B cell (primary cell): ENCODE measurements around the gene MUS81. TPM values are rescaled to one million over a fixed set of nuclear protein-coding genes. Genes with fewer than 3 reads are reported as not detected.

ENCODE experiments used
- ATAC-seq: fragments of 200-7000 bp; cut with Tn5 transposase; one replicate; pipeline ENCODE4 v1.10.0; 2021; ENCODE audit warnings: low read depth, mild to moderate bottlenecking, moderate number of reproducible peaks, moderate library complexity
- CTCF ChIA-PET: fragments of 350-600 bp; sonication (Branson Sonifier 250); formaldehyde crosslinking; loops from one replicate; lab custom pipeline; 2021; ENCODE audit warnings: antibody characterized with exemption, inconsistent platforms; lab: Charles Lee
- POLR2A ChIA-PET: fragments of 350-600 bp; sonication (Branson Sonifier 250); formaldehyde crosslinking; loops from one replicate; lab custom pipeline; 2021; ENCODE audit warnings: antibody characterized with exemption; lab: Charles Lee
- DNase-seq: peaks from one replicate; pipeline ENCODE4 v3.0.0; 2013
- H2AFZ ChIP-seq: 2 replicates; pipeline ENCODE4 v1.6.1; 2012; ENCODE audit warnings: mild to moderate bottlenecking, low read depth, low read length; ENCODE audit not compliant: insufficient read depth, poor library complexity, severe bottlenecking
- H3K27ac ChIP-seq, 2 donors: 1 replicate in 1 of 2; 2 replicates in 1 of 2; pipeline ENCODE4 v1.5.1; 2012 to 2013; ENCODE audit warnings: low read length in 2 of 2, mild to moderate bottlenecking in 2 of 2, moderate library complexity in 1 of 2
- H3K27me3 ChIP-seq, 4 experiments: fragments of 200-600 bp in 1 of 4; sonication (generic) in 1 of 4; replicated peaks in 1 of 4; 1 replicate in 2 of 4; 2 replicates in 2 of 4; pipeline versions ENCODE4 v1.6.1 to v1.7.0; 2013 to 2016; ENCODE audit warnings: low read length in 3 of 4, mild to moderate bottlenecking in 2 of 4, mixed read lengths in 1 of 4, moderate library complexity in 1 of 4; ENCODE audit not compliant: insufficient read depth in 4 of 4, control insufficient read depth in 3 of 4; ENCODE audit errors: control extremely low read depth in 1 of 4
- H3K36me3 ChIP-seq, 2 experiments: replicated peaks in 1 of 2; 1 replicate in 1 of 2; 2 replicates in 1 of 2; pipeline versions ENCODE4 v1.6.1 to v1.7.1; 2013; ENCODE audit warnings: low read length in 1 of 2; ENCODE audit not compliant: insufficient read depth in 2 of 2, control insufficient read depth in 1 of 2; ENCODE audit errors: control extremely low read depth in 1 of 2, extremely low read depth in 1 of 2
- H3K4me1 ChIP-seq, 2 donors: fragments of 200-600 bp in 1 of 2; sonication (generic) in 1 of 2; 1 replicate in 1 of 2; 2 replicates in 1 of 2; pipeline versions ENCODE4 v1.5.1 to v1.6.1; 2013 to 2017; ENCODE audit warnings: low read length in 2 of 2; ENCODE audit not compliant: control insufficient read depth in 2 of 2, insufficient read depth in 2 of 2
- H3K4me2 ChIP-seq: replicated peaks from 2 replicates; pipeline ENCODE3; 2012; ENCODE audit warnings: mild to moderate bottlenecking, low read depth, low read length; ENCODE audit not compliant: poor library complexity, severe bottlenecking
- H3K4me3 ChIP-seq, 5 experiments: fragments of 200-600 bp in 1 of 5; sonication (generic) in 1 of 5; 1 replicate in 3 of 5; 2 replicates in 2 of 5; pipeline versions ENCODE4 v1.5.1 to v1.7.0; 2011 to 2016; ENCODE audit warnings: low read length in 4 of 5, mild to moderate bottlenecking in 4 of 5, low read depth in 2 of 5, control low read depth in 1 of 5, moderate library complexity in 1 of 5; ENCODE audit not compliant: insufficient read depth in 1 of 5; ENCODE audit errors: control extremely low read depth in 1 of 5, extremely low read depth in 1 of 5
- H3K79me2 ChIP-seq: fragments of 200-600 bp; sonication (generic); one replicate; pipeline ENCODE4 v1.6.0; 2016; ENCODE audit warnings: low read length; ENCODE audit not compliant: control insufficient read depth, insufficient read depth
- H3K9ac ChIP-seq: fragments of 200-600 bp; sonication (generic); 2 replicates; pipeline ENCODE4 v1.6.1; 2017; ENCODE audit warnings: mild to moderate bottlenecking, low read length, moderate library complexity
- H3K9me3 ChIP-seq, 3 donors: one replicate each; pipeline versions ENCODE4 v1.6.1 to v1.7.1; 2013; ENCODE audit warnings: low read length in 2 of 3; ENCODE audit not compliant: control insufficient read depth in 2 of 3, insufficient read depth in 1 of 3; ENCODE audit errors: control extremely low read depth in 1 of 3
- H4K20me1 ChIP-seq: 2 replicates; pipeline ENCODE4 v1.6.0; 2012; ENCODE audit warnings: mild to moderate bottlenecking, low read length; ENCODE audit not compliant: insufficient read depth, control insufficient read depth, poor library complexity, severe bottlenecking
- H3K27ac Mint-ChIP-seq: one replicate; pipeline ENCODE4 v1.8.0; 2021; ENCODE audit warnings: mixed read lengths
- H3K27me3 Mint-ChIP-seq: one replicate; pipeline ENCODE4 v1.8.0; 2021; ENCODE audit warnings: mixed read lengths
- H3K4me1 Mint-ChIP-seq: one replicate; pipeline ENCODE4 v1.8.0; 2021; ENCODE audit warnings: mixed read lengths
- H3K4me3 Mint-ChIP-seq: one replicate; pipeline ENCODE4 v1.8.0; 2021; ENCODE audit warnings: mixed read lengths
- H3K9me3 Mint-ChIP-seq: one replicate; pipeline ENCODE4 v1.8.0; 2022; ENCODE audit warnings: mixed read lengths; ENCODE audit not compliant: insufficient read depth
- EZH2 ChIP-seq: IDR thresholded peaks from 2 replicates; pipeline ENCODE4 v1.6.1; 2012; ENCODE audit warnings: borderline replicate concordance, low read depth, mild to moderate bottlenecking, moderate library complexity, low read length; ENCODE audit not compliant: insufficient read depth, poor library complexity, severe bottlenecking
- WGBS: methylation state at CpG from one replicate; pipeline ENCODE4 v1.1.5; 2013; ENCODE audit warnings: missing lambda C conversion rate; ENCODE audit not compliant: insufficient coverage; 5-methylcytosine and 5-hydroxymethylcytosine counted together
- intact Hi-C: fragments of 100-400 bp; cut with micrococcal nuclease; formaldehyde crosslinking; loops from one replicate; pipeline ENCODE4 v1.10.0; 2022
- polyA plus RNA-seq: library from polyadenylated mRNA; depleted of rRNA; stranded (reverse); fragments of >200 nt; gene quantifications from 2 replicates; pipeline ENCODE4 v1.2.3, GENCODE V29; 2012
- total RNA-seq, 2 donors: library from RNA; stranded (reverse); fragments of 120-200 nt in 1 of 2; gene quantifications; 1 replicate in 1 of 2; 2 replicates in 1 of 2; pipeline versions ENCODE4 v1.2.3 to v1.2.4, GENCODE V29; 2013 to 2022
- TF ChIP-seq, protein P1 (sequence below): fragments of 200-600 bp; IDR thresholded peaks from one replicate; pipeline ENCODE4 v1.8.0; 2022; ENCODE audit warnings: antibody characterized with exemption, mild to moderate bottlenecking

Gene MUS81
- total and polyA plus RNA-seq, 2 donors (not counting 1 experiment from before 2014, with no cell fraction given) = 74.5 to 134 TPM

DNA sequence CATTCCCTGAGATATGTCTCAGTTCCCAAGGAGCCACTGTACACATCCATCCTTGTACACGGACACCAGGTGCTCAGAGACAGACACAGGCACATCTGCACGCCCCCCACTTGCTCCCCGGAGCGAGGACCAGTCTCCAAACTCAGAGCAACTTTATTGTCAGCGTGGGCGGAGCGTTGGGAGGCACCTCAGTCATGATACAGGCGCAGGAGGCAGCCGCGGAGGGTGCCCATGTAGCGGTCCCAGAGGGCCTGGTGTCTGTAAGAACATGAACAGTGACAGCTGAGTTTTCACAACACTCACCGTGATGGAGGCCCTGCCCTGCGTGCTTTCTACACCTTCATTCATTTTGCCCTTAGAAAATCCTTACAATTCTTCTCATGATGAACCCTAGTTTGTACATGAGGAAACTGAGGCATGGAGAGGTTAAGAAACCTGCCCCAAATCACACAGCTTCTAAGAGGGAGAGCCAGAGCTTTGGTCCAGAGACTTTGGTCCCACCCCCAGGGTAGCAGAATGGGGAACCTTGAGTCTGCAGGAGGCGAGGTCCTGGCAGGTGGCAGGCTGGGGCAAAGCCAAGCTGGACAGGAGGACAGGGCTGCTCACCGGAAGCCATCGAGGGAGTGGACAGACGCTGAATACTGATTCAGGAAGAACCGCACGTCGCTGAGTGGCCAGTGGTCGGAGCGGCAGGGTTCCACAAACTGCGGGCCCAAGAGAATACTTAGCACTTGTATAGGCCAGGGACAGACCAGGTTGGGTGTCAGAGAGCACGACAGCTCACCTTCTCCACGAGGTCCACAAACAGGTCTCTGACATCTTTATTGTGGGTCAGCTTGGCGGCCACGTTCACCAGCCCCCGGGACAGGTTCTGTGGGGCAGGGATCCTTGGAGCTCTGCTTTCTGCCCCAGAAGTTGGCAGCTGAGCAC lies 23.8 kb downstream of the MUS81 start:
- Histone ChIP-seq H3K4me3 (no peak overlapping the region), H3K4me1 (peaks cover 18 to 44% of the 10 kb centered on the region in 2 donors), H3K27ac (no peak overlapping the region), H4K20me1 (peaks cover 5% of the 10 kb centered on the region), H3K9me3 (no peaks in the 10 kb centered on the region), H3K79me2 (peaks cover 24% of the 10 kb centered on the region), H3K36me3 (peaks cover 0 to 31% of the 10 kb centered on the region in 2 experiments), H3K27me3 (no peaks in the 10 kb centered on the region), H2AFZ (no peak overlapping the region), H3K9ac (no peak overlapping the region), H3K4me2 (no peak overlapping the region)
- 92% methylated on average over 26 of the region's 28 CpGs for WGBS
- TF ChIP-seq, protein P1, sequence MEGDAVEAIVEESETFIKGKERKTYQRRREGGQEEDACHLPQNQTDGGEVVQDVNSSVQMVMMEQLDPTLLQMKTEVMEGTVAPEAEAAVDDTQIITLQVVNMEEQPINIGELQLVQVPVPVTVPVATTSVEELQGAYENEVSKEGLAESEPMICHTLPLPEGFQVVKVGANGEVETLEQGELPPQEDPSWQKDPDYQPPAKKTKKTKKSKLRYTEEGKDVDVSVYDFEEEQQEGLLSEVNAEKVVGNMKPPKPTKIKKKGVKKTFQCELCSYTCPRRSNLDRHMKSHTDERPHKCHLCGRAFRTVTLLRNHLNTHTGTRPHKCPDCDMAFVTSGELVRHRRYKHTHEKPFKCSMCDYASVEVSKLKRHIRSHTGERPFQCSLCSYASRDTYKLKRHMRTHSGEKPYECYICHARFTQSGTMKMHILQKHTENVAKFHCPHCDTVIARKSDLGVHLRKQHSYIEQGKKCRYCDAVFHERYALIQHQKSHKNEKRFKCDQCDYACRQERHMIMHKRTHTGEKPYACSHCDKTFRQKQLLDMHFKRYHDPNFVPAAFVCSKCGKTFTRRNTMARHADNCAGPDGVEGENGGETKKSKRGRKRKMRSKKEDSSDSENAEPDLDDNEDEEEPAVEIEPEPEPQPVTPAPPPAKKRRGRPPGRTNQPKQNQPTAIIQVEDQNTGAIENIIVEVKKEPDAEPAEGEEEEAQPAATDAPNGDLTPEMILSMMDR = no peak
- no peak for TF ChIP-seq EZH2
- Mint-ChIP-seq H3K9me3 (no peaks in the 10 kb centered on the region), H3K4me1 (peaks cover 50% of the 10 kb centered on the region), H3K4me3 (no peak overlapping the region), H3K27ac (peak overlapping the region; percentile 83), H3K27me3 (no peaks in the 10 kb centered on the region)
- ATAC-seq = no peak
- DNase-seq = no peak
- ChIA-PET POLR2A (interaction anchor here (0.6 to 3.3 kb wide), 7 partner anchors 10 to 256 kb away, joined by 3 to 13 read pairs (median 6); partner anchors contain the start of genes C11orf68, CFL1, KAT5 and MUS81), CTCF (interaction anchor here (0.6 to 15.5 kb wide), 42 partner anchors 10 to 322 kb away, joined by 3 to 244 read pairs (median 9); partner anchors contain the start of genes AP5B1, BANF1, C11orf68 and CFL1)
- intact Hi-C loops = loop anchor here (1.0 kb wide), 4 partner anchors 24 to 178 kb away; partner anchors contain the start of gene MUS81
